HepG2 (cell line): Measurements from ENCODE around the gene FCHO1. TPM values are rescaled to one million over a fixed set of nuclear protein-coding genes. Genes with fewer than 3 reads are reported as not detected.

Source experiments
- ATRX ChIP-seq: sonication (generic); formaldehyde crosslinking; IDR thresholded peaks from 2 replicates; pipeline ENCODE4 v1.4.0; 2020; ENCODE audit warnings: missing genetic modification reagents, borderline replicate concordance
- CBX5 ChIP-seq: sonication (generic); formaldehyde crosslinking; IDR thresholded peaks from 2 replicates; pipeline ENCODE4 v1.4.0; 2020; ENCODE audit warnings: missing genetic modification reagents, borderline replicate concordance
- CHD4 ChIP-seq: fragments of 200-600 bp; sonication (generic); IDR thresholded peaks from 2 replicates; pipeline ENCODE4 v1.7.0; 2017; ENCODE audit warnings: mild to moderate bottlenecking, low read length, borderline replicate concordance
- GZF1 ChIP-seq: sonication (generic); formaldehyde crosslinking; IDR thresholded peaks from 2 replicates; pipeline ENCODE4 v1.5.1; 2020; ENCODE audit warnings: mild to moderate bottlenecking, missing genetic modification reagents
- HDAC2 ChIP-seq: sonication (generic); formaldehyde crosslinking; IDR thresholded peaks from 2 replicates; pipeline ENCODE4 v1.4.0; 2020; ENCODE audit warnings: missing genetic modification reagents
- HMG20B ChIP-seq: conservative IDR thresholded peaks from 2 replicates; pipeline ENCODE4 v1.6.1; 2016; ENCODE audit warnings: missing genetic modification reagents, missing compliant biosample characterization
- JUND ChIP-seq: sonication (generic); formaldehyde crosslinking; IDR thresholded peaks from 2 replicates; pipeline ENCODE4 v1.8.0; 2022; ENCODE audit warnings: mild to moderate bottlenecking, missing genetic modification reagents
- MTA3 ChIP-seq: sonication (generic); formaldehyde crosslinking; IDR thresholded peaks from 2 replicates; pipeline ENCODE4 v1.4.0; 2020; ENCODE audit warnings: missing genetic modification reagents
- NFIB ChIP-seq: sonication (generic); formaldehyde crosslinking; IDR thresholded peaks from 2 replicates; pipeline ENCODE4 v1.9.0; 2021; ENCODE audit warnings: missing genetic modification reagents, mild to moderate bottlenecking, borderline replicate concordance
- PRPF4 ChIP-seq: fragments of 200-400 bp; formaldehyde crosslinking; IDR thresholded peaks from 2 replicates; pipeline ENCODE4 v1.6.1; 2016; ENCODE audit warnings: low read length, low read depth; ENCODE audit not compliant: poor library complexity, severe bottlenecking
- SNRNP70 ChIP-seq: fragments of 200-400 bp; formaldehyde crosslinking; IDR thresholded peaks from 2 replicates; pipeline ENCODE4 v1.6.1; 2017; ENCODE audit warnings: mild to moderate bottlenecking, low read depth, low read length, moderate library complexity
- SP1 ChIP-seq, 2 experiments: fragments of 450-650 bp in 1 of 2; sonication (generic) in 1 of 2; formaldehyde crosslinking in 1 of 2; IDR thresholded peaks; 2 replicates each; pipeline versions ENCODE4 v1.4.0 to v1.6.1; 2016 to 2020; ENCODE audit warnings: missing genetic modification reagents in 1 of 2
- SPEN ChIP-seq: sonication (generic); formaldehyde crosslinking; IDR thresholded peaks from 2 replicates; pipeline ENCODE4 v1.5.1; 2020; ENCODE audit warnings: low read depth, mild to moderate bottlenecking, missing genetic modification reagents
- SRSF4 ChIP-seq: fragments of 200-400 bp; formaldehyde crosslinking; IDR thresholded peaks from one replicate; pipeline ENCODE4 v1.6.1; 2018; ENCODE audit warnings: mild to moderate bottlenecking, low read depth, low read length, moderate library complexity; ENCODE audit not compliant: poor library complexity, severe bottlenecking
- SRY ChIP-seq: sonication (generic); formaldehyde crosslinking; IDR thresholded peaks from 2 replicates; pipeline ENCODE4 v1.8.0; 2022; ENCODE audit warnings: mild to moderate bottlenecking, missing genetic modification reagents
- STAT5B ChIP-seq: sonication (generic); formaldehyde crosslinking; IDR thresholded peaks from 2 replicates; pipeline ENCODE4 v1.4.0; 2020; ENCODE audit warnings: missing genetic modification reagents
- TARDBP ChIP-seq: sonication (generic); formaldehyde crosslinking; IDR thresholded peaks from 2 replicates; pipeline ENCODE4 v1.8.0; 2022; ENCODE audit warnings: mild to moderate bottlenecking, missing genetic modification reagents
- ZBTB8A ChIP-seq: sonication (generic); formaldehyde crosslinking; IDR thresholded peaks from 2 replicates; pipeline ENCODE4 v1.4.0; 2020; ENCODE audit warnings: mild to moderate bottlenecking, low read depth, missing genetic modification reagents, borderline replicate concordance
- ZNF101 ChIP-seq: sonication (generic); formaldehyde crosslinking; IDR thresholded peaks from 2 replicates; pipeline ENCODE4 v1.4.0; 2020; ENCODE audit warnings: mild to moderate bottlenecking, low read depth, missing genetic modification reagents, borderline replicate concordance
- ZNF282 ChIP-seq: fragments of 450-650 bp; IDR thresholded peaks from 2 replicates; pipeline ENCODE4 v1.6.1; 2018; ENCODE audit not compliant: partially characterized antibody
- ZNF639 ChIP-seq: conservative IDR thresholded peaks from 2 replicates; pipeline ENCODE4 v1.6.1; 2018; ENCODE audit warnings: missing genetic modification reagents
- ZNF710 ChIP-seq: sonication (generic); formaldehyde crosslinking; IDR thresholded peaks from 2 replicates; pipeline ENCODE4 v1.5.0; 2020; ENCODE audit warnings: mild to moderate bottlenecking, missing genetic modification reagents, borderline replicate concordance
- ZNF746 ChIP-seq: sonication (generic); formaldehyde crosslinking; IDR thresholded peaks from 2 replicates; pipeline ENCODE4 v1.8.0; 2022; ENCODE audit warnings: mild to moderate bottlenecking, missing genetic modification reagents
- polyA plus RNA-seq, 8 experiments: library from polyadenylated mRNA; depleted of rRNA in 3 of 8; stranded (reverse) in 7 of 8; unstranded in 1 of 8; fragments of >200 nt; fragmentation: Illumina TruSeq in 4 of 8; extraction: Trizol in 4 of 8; gene quantifications; 2 replicates each; pipeline versions ENCODE4 v1.2.1 to v1.2.3, GENCODE V29; 2011 to 2016; ENCODE audit warnings: low read depth in 4 of 8, missing spikeins in 1 of 8, mixed read lengths in 1 of 8; ENCODE audit not compliant: insufficient read depth in 1 of 8
- total RNA-seq, 5 experiments: library from RNA; depleted of rRNA; stranded (reverse); fragments of >200 nt; fragmentation: Illumina TruSeq; extraction: Trizol; gene quantifications; 2 replicates each; pipeline ENCODE4 v1.2.3, GENCODE V29; 2016; ENCODE audit warnings: low read depth in 1 of 5
- TF ChIP-seq, protein P1 (sequence below), 2 experiments: fragments of 450-650 bp in 1 of 2; sonication (generic) in 1 of 2; formaldehyde crosslinking; IDR thresholded peaks; 2 replicates each; pipeline versions ENCODE4 v1.5.0 to v1.8.0; 2020 to 2022; ENCODE audit warnings: mild to moderate bottlenecking in 1 of 2, missing genetic modification reagents in 1 of 2
- TF ChIP-seq, protein P2 (sequence below): sonication (generic); formaldehyde crosslinking; IDR thresholded peaks from 2 replicates; pipeline ENCODE4 v1.8.1; 2023; ENCODE audit warnings: mild to moderate bottlenecking, missing genetic modification reagents

The FCHO1 gene
- total and polyA plus RNA-seq, 2 of the 13 experiments (the other 11 are each of a cell fraction or from before 2014, with no cell fraction given), result 1.3 to 3.1 TPM

DNA sequence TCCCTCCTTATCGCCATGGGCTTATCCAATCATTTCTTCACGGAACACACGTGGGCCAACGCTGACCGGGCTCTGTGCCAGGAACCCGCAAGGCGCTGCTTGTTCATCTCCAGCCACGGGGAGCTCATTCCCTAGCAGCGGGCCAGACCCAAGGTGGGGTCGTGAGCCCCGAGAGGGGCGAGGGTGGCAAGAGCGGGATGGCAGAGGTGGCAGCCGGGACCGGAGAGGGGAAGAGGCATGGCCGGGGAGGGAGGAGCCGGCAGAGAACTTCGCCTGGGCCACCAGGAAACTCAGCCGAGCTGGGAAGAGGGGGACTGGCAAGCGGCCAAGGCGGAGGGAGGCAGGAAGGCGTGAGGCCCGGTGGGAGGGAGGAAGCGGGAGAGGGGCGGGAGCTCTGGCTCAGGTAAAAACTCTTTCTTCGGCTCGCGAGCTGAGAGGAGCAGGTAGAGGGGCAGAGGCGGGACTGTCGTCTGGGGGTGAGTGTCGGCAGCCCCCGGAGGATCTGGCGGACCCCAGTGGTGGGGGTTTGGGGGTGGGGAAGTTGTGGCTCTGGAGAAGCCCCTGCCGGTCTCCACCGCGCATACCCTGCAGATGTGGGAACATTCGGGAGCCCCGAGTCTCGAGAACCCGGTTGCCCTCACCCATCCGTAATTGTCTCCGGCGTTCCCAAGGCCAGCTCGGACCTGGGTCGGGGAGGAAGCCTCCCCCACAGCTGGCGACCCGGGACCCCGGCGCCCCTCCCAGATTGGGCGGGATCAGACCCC is 43.6 kb downstream of the FCHO1 start, which contains the start of gene B3GNT3 (continued):
- TF ChIP-seq, protein P1, sequence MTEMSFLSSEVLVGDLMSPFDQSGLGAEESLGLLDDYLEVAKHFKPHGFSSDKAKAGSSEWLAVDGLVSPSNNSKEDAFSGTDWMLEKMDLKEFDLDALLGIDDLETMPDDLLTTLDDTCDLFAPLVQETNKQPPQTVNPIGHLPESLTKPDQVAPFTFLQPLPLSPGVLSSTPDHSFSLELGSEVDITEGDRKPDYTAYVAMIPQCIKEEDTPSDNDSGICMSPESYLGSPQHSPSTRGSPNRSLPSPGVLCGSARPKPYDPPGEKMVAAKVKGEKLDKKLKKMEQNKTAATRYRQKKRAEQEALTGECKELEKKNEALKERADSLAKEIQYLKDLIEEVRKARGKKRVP (CRISPR knock-in tag; IDR thresholded peaks at IDR 0.05), result peak in 1 of 2 experiments; percentile 40; a peak in 1 of 4 replicates
- TF ChIP-seq ZNF101 (CRISPR knock-in tag) (no peak), ZNF746 (CRISPR knock-in tag) (peak; percentile 92; the same call in 1 of the 2 replicates), SPEN (CRISPR knock-in tag) (0 out of 2 replicates have a peak, but pooled peaks have one; percentile 19), ZNF710 (CRISPR knock-in tag) (peak; percentile 66; the same call in 1 of the 2 replicates), SP1 (IDR thresholded peaks at IDR 0.05) (no peak), SP1 (CRISPR knock-in tag; IDR thresholded peaks at IDR 0.05) (no peak), HMG20B (CRISPR knock-in tag) (no peak), GZF1 (CRISPR knock-in tag) (no peak), MTA3 (CRISPR knock-in tag) (no peak), SRSF4 (no peak), ZBTB8A (no peak), ZNF639 (CRISPR knock-in tag) (no peak), CHD4 (peak; percentile 84; the same call in 1 of the 2 replicates), CBX5 (CRISPR knock-in tag) (no peak), ZNF282 (no peak), STAT5B (no peak), HDAC2 (CRISPR knock-in tag) (no peak), JUND (CRISPR knock-in tag) (no peak), NFIB (CRISPR knock-in tag) (no peak), ATRX (CRISPR knock-in tag) (no peak), TARDBP (no peak), SNRNP70 (no peak), PRPF4 (no peak), SRY (CRISPR knock-in tag) (no peak; the same call in 1 of the 2 replicates)
- TF ChIP-seq, protein P2, sequence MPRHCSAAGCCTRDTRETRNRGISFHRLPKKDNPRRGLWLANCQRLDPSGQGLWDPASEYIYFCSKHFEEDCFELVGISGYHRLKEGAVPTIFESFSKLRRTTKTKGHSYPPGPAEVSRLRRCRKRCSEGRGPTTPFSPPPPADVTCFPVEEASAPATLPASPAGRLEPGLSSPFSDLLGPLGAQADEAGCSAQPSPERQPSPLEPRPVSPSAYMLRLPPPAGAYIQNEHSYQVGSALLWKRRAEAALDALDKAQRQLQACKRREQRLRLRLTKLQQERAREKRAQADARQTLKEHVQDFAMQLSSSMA (CRISPR knock-in tag), result no peak
